Measurements from ENCODE around the gene PGF.

- TF ChIP-seq CTCF (IDR thresholded peaks at IDR 0.05) (no peak), POLR2AphosphoS5 (IDR thresholded peaks at IDR 0.05) (no peak)
Measured at GRCh38 chr14:74964787-74965485, 9.5 kb upstream of the PGF start.
